Mucosa of stomach (tissue), 1 donor: ENCODE data around the gene ATP9A.

Source experiments
- H3K27me3 ChIP-seq: one replicate; pipeline ENCODE4 v1.7.0; 2013; ENCODE audit warnings: mild to moderate bottlenecking, low read length; ENCODE audit not compliant: control insufficient read depth, insufficient read depth
- H3K36me3 ChIP-seq: one replicate; pipeline ENCODE4 v1.7.0; 2013; ENCODE audit warnings: low read length; ENCODE audit not compliant: control insufficient read depth, insufficient read depth
- H3K4me1 ChIP-seq: one replicate; pipeline ENCODE4 v1.7.0; 2013; ENCODE audit warnings: mild to moderate bottlenecking, low read length; ENCODE audit not compliant: control insufficient read depth, insufficient read depth
- H3K4me3 ChIP-seq: one replicate; pipeline ENCODE4 v1.7.0; 2013; ENCODE audit warnings: low read length
- H3K9ac ChIP-seq: one replicate; pipeline ENCODE4 v1.7.0; 2013; ENCODE audit warnings: mild to moderate bottlenecking, low read length, moderate library complexity
- H3K9me3 ChIP-seq: one replicate; pipeline ENCODE4 v1.7.0; 2013; ENCODE audit warnings: mild to moderate bottlenecking, low read length, moderate library complexity; ENCODE audit not compliant: control insufficient read depth
- donor health status: Pancreatic carcinoma.

ATP9A gene

GRCh38 chr20:51620432-51620831 lies 147.8 kb downstream of the ATP9A start:
- no peaks in the 10 kb centered on the region for H3K9me3 ChIP-seq

GRCh38 chr20:51616060-51616459 lies 152.1 kb downstream of the ATP9A start:
- Histone ChIP-seq H3K27me3 (no peaks in the 10 kb centered on the region), H3K9me3 (no peaks in the 10 kb centered on the region), H3K4me1 (no peaks in the 10 kb centered on the region), H3K9ac (no peak overlapping the region), H3K36me3 (peaks cover 23% of the 10 kb centered on the region), H3K4me3 (no peak overlapping the region)

More at GRCh38 chr20:51620432-51620831, 147.8 kb downstream of the ATP9A start:
- Histone ChIP-seq H3K4me3 (no peak overlapping the region), H3K4me1 (no peaks in the 10 kb centered on the region), H3K9ac (no peak overlapping the region), H3K27me3 (no peaks in the 10 kb centered on the region), H3K36me3 (peaks cover 17% of the 10 kb centered on the region)

GRCh38 chr20:51614687-51615086 lies 153.5 kb downstream of the ATP9A start:
- Histone ChIP-seq H3K9me3 (no peaks in the 10 kb centered on the region), H3K36me3 (peaks cover 23% of the 10 kb centered on the region), H3K27me3 (no peaks in the 10 kb centered on the region), H3K4me1 (no peaks in the 10 kb centered on the region), H3K4me3 (no peak overlapping the region), H3K9ac (no peak overlapping the region)

- no peaks in the 10 kb centered on the region for H3K9me3 ChIP-seq
- no peak overlapping the region for H3K4me3 ChIP-seq
- H3K36me3 ChIP-seq, result peaks cover 18% of the 10 kb centered on the region
- H3K27me3 ChIP-seq, result no peaks in the 10 kb centered on the region
- H3K9ac ChIP-seq, result no peak overlapping the region
- no peaks in the 10 kb centered on the region for H3K4me1 ChIP-seq
These were observed 154.6 kb downstream of the ATP9A start for GRCh38 chr20:51613580-51613979.

GRCh38 chr20:51612896-51613295 lies 155.3 kb downstream of the ATP9A start:
- peaks cover 13% of the 10 kb centered on the region for H3K36me3 ChIP-seq
- H3K4me1 ChIP-seq, result no peaks in the 10 kb centered on the region
- H3K4me3 ChIP-seq, result no peak overlapping the region
- H3K27me3 ChIP-seq, result no peaks in the 10 kb centered on the region
- H3K9me3 ChIP-seq, result no peaks in the 10 kb centered on the region
- no peak overlapping the region for H3K9ac ChIP-seq

- Histone ChIP-seq H3K4me3 (no peak overlapping the region), H3K9me3 (no peaks in the 10 kb centered on the region), H3K36me3 (peaks cover 9% of the 10 kb centered on the region), H3K27me3 (no peaks in the 10 kb centered on the region), H3K9ac (no peak overlapping the region), H3K4me1 (no peaks in the 10 kb centered on the region)
These were observed 156.6 kb downstream of the ATP9A start for GRCh38 chr20:51611625-51611890.

GRCh38 chr20:51610761-51611624 lies 157.2 kb downstream of the ATP9A start:
- Histone ChIP-seq H3K36me3 (peaks cover 9% of the 10 kb centered on the region), H3K9ac (no peak overlapping the region), H3K4me1 (no peaks in the 10 kb centered on the region), H3K27me3 (no peaks in the 10 kb centered on the region), H3K4me3 (no peak overlapping the region), H3K9me3 (no peaks in the 10 kb centered on the region)

GRCh38 chr20:51610111-51610510 lies 158.1 kb downstream of the ATP9A start:
- Histone ChIP-seq H3K4me3 (no peak overlapping the region), H3K9ac (no peak overlapping the region), H3K36me3 (peaks cover 9% of the 10 kb centered on the region), H3K27me3 (no peaks in the 10 kb centered on the region), H3K9me3 (no peaks in the 10 kb centered on the region), H3K4me1 (no peaks in the 10 kb centered on the region)

GRCh38 chr20:51609251-51609650 lies 158.9 kb downstream of the ATP9A start:
- H3K9me3 ChIP-seq, result no peaks in the 10 kb centered on the region
- no peaks in the 10 kb centered on the region for H3K4me1 ChIP-seq
- no peak overlapping the region for H3K4me3 ChIP-seq
- peaks cover 14% of the 10 kb centered on the region for H3K36me3 ChIP-seq
- no peak overlapping the region for H3K9ac ChIP-seq
- no peaks in the 10 kb centered on the region for H3K27me3 ChIP-seq

- H3K9ac ChIP-seq, result no peak overlapping the region
- H3K9me3 ChIP-seq, result no peaks in the 10 kb centered on the region
- no peak overlapping the region for H3K4me3 ChIP-seq
- no peaks in the 10 kb centered on the region for H3K4me1 ChIP-seq
- H3K27me3 ChIP-seq, result no peaks in the 10 kb centered on the region
- peaks cover 9% of the 10 kb centered on the region for H3K36me3 ChIP-seq
These were observed 160.1 kb downstream of the ATP9A start for GRCh38 chr20:51608061-51608460.

- Histone ChIP-seq H3K4me1 (no peaks in the 10 kb centered on the region), H3K4me3 (no peak overlapping the region), H3K27me3 (no peaks in the 10 kb centered on the region), H3K36me3 (peaks cover 5% of the 10 kb centered on the region), H3K9me3 (no peaks in the 10 kb centered on the region), H3K9ac (no peak overlapping the region)
These were observed 161.0 kb downstream of the ATP9A start for GRCh38 chr20:51607170-51607569.

GRCh38 chr20:51604851-51605250 lies 163.3 kb downstream of the ATP9A start:
- Histone ChIP-seq H3K9me3 (no peaks in the 10 kb centered on the region), H3K9ac (no peak overlapping the region), H3K27me3 (no peaks in the 10 kb centered on the region), H3K4me3 (no peak overlapping the region), H3K4me1 (no peaks in the 10 kb centered on the region), H3K36me3 (peaks cover 5% of the 10 kb centered on the region)

GRCh38 chr20:51602131-51602530 lies 166.1 kb downstream of the ATP9A start:
- H3K27me3 ChIP-seq, result no peaks in the 10 kb centered on the region
- H3K4me3 ChIP-seq, result no peak overlapping the region
- H3K36me3 ChIP-seq, result peaks cover 5% of the 10 kb centered on the region
- H3K4me1 ChIP-seq, result no peaks in the 10 kb centered on the region
- H3K9ac ChIP-seq, result no peak overlapping the region
- no peaks in the 10 kb centered on the region for H3K9me3 ChIP-seq
